Lung (tissue), 12 donors: Measurements from ENCODE around the gene MYL6B. TPM values are rescaled to one million over a fixed set of nuclear protein-coding genes. Genes with fewer than 3 reads are reported as not detected.
"Not testable (repeated sequence)": the region's sequence is repeated elsewhere in the genome, so short reads cannot be mapped to it uniquely, and the experiment has no call there.

Experiments used
- ATAC-seq: fragments of 200-7000 bp; cut with Tn5 transposase; one replicate; pipeline ENCODE4 v1.9.1; 2020; ENCODE audit warnings: moderate number of reproducible peaks; ENCODE audit not compliant: insufficient read depth, low FRiP score
- DNase-seq, 3 donors: peaks; one replicate each; pipeline ENCODE4 v3.0.0-alpha.2; 2013 to 2017
- H3K27ac ChIP-seq, 2 donors: one replicate each; pipeline ENCODE4 v1.5.1; 2013; ENCODE audit warnings: mild to moderate bottlenecking in 2 of 2, moderate library complexity in 2 of 2, control low read depth in 1 of 2, inconsistent platforms in 1 of 2, low read depth in 1 of 2, low read length in 1 of 2
- H3K27me3 ChIP-seq, 3 donors: one replicate each; pipeline ENCODE4 v1.5.1; 2013; ENCODE audit warnings: low read length in 2 of 3; ENCODE audit not compliant: control insufficient read depth in 3 of 3, insufficient read depth in 3 of 3
- H3K36me3 ChIP-seq, 4 donors: one replicate each; pipeline ENCODE4 v1.5.1; 2013; ENCODE audit warnings: low read length in 4 of 4, mild to moderate bottlenecking in 1 of 4, moderate library complexity in 1 of 4; ENCODE audit not compliant: control insufficient read depth in 4 of 4, insufficient read depth in 4 of 4
- H3K4me1 ChIP-seq, 5 donors: one replicate each; pipeline ENCODE4 v1.5.1; 2013; ENCODE audit warnings: low read length in 5 of 5, mild to moderate bottlenecking in 2 of 5, moderate library complexity in 1 of 5; ENCODE audit not compliant: control insufficient read depth in 5 of 5, insufficient read depth in 5 of 5
- H3K4me3 ChIP-seq: one replicate; pipeline ENCODE4 v1.5.1; 2013; ENCODE audit warnings: mild to moderate bottlenecking, control low read depth, moderate library complexity
- H3K9ac ChIP-seq, 2 donors: one replicate each; pipeline ENCODE4 v1.5.1; 2013; ENCODE audit warnings: low read length in 2 of 2, control low read depth in 1 of 2; ENCODE audit not compliant: insufficient read depth in 1 of 2
- H3K9me3 ChIP-seq, 4 donors: one replicate each; pipeline ENCODE4 v1.5.1; 2013; ENCODE audit warnings: low read length in 3 of 4, mild to moderate bottlenecking in 1 of 4, moderate library complexity in 1 of 4; ENCODE audit not compliant: control insufficient read depth in 4 of 4, insufficient read depth in 3 of 4
- CTCF ChIP-seq: IDR thresholded peaks from 2 replicates; pipeline ENCODE4 v1.5.1; 2012; ENCODE audit warnings: mild to moderate bottlenecking; ENCODE audit errors: control extremely low read depth, extremely low read depth
- WGBS, 2 donors: extraction: QIAGEN DNeasy Blood & Tissue Kit; methylation state at CpG; one replicate each; pipeline ENCODE4 v1.1.7; 2013; 5-methylcytosine and 5-hydroxymethylcytosine counted together
- polyA plus RNA-seq, 2 donors: library from polyadenylated mRNA; stranded (reverse); fragments of 200-250 nt; gene quantifications; one replicate each; pipeline ENCODE4 v1.2.1, GENCODE V29; 2013
- total RNA-seq, 2 donors: library from RNA; depleted of rRNA in 1 of 2; stranded (reverse); fragments of >200 nt in 1 of 2; gene quantifications; one replicate each; pipeline ENCODE4 v1.2.1, GENCODE V29; 2014 to 2021
- donor health status: control.
- donor health status: control.
- donor health status: Bipolar disorder and iron deficiency.
- donor health status: healthy.
- donor health status: DM: yes; HTN: yes; CAD: no.

The MYL6B gene
- total and polyA plus RNA-seq, 4 donors = 20.7 to 46.1 (median 39.7) TPM

GRCh38 chr12:56115329-56115728 is 37.1 kb upstream of the MYL6B start:
- ATAC-seq (no peak), DNase-seq (peak in 2 of 3 donors; percentile 29 to 38)
- peaks cover 0 to 2% (median 0%) of the 10 kb centered on the region in 4 donors for H3K9me3 ChIP-seq
- no peak for TF ChIP-seq CTCF
- peaks cover 0 to 20% (median 5%) of the 10 kb centered on the region in 5 donors for H3K4me1 ChIP-seq
- no peak overlapping the region for H3K4me3 ChIP-seq
- H3K36me3 ChIP-seq = peaks cover 16 to 24% (median 20%) of the 10 kb centered on the region in 4 donors
- peak overlapping the region in 1 of 2 donors; percentile 99 for H3K9ac ChIP-seq
- H3K27ac ChIP-seq = peak overlapping the region in 1 of 2 donors; percentile 91
- H3K27me3 ChIP-seq = no peaks in the 10 kb centered on the region
- 50 to 54% methylated on average over 10 of the region's 10 CpGs for WGBS, 2 donors

GRCh38 chr12:56116267-56117081 is 35.9 kb upstream of the MYL6B start, which contains the start of gene RPL41:
Gene RPL41 (plus strand): TSS chr12:56116633.
- Histone ChIP-seq H3K36me3 (peaks cover 12 to 19% (median 16%) of the 10 kb centered on the region in 4 donors), H3K27me3 (no peaks in the 10 kb centered on the region), H3K9me3 (no peaks in the 10 kb centered on the region), H3K9ac (peak within 1 kb of the TSS; percentile 97 to 99), H3K4me3 (peak within 1 kb of the TSS; percentile 63), H3K4me1 (peaks cover 0 to 20% (median 5%) of the 10 kb centered on the region in 5 donors), H3K27ac (peak within 1 kb of the TSS; percentile 91 to 99)
- DNase-seq (peak; percentile 97 to 99 (median 99)), ATAC-seq (peak; percentile 73)
- 0% methylated on average over 34 of the region's 34 CpGs for WGBS, 2 donors
- no peak for TF ChIP-seq CTCF

- H3K36me3 ChIP-seq = peaks cover 9 to 21% (median 14%) of the 10 kb centered on the region in 4 donors
- peak overlapping the region; percentile 97 to 99 for H3K9ac ChIP-seq
- 2 to 6% methylated on average over 12 of the region's 16 CpGs for WGBS, 2 donors
- peaks cover 0 to 20% (median 5%) of the 10 kb centered on the region in 5 donors for H3K4me1 ChIP-seq
- H3K4me3 ChIP-seq = peak overlapping the region; percentile 63
- H3K9me3 ChIP-seq, H3K27me3 ChIP-seq, ATAC-seq: not testable (repeated sequence)
- peak overlapping the region; percentile 91 to 99 for H3K27ac ChIP-seq
- peak in 1 of 3 donors; percentile 47 for DNase-seq
Measured at GRCh38 chr12:56117082-56117706, 35.2 kb upstream of the MYL6B start.
